Subcutaneous adipose tissue (tissue), 4 donors: ENCODE measurements around the gene RNF126. TPM values are rescaled to one million over a fixed set of nuclear protein-coding genes. Genes with fewer than 3 reads are reported as not detected.

Experiments
- CTCF ChIP-seq: fragments of 450-650 bp; IDR thresholded peaks from one replicate; pipeline ENCODE4 v1.5.1; 2016; ENCODE audit warnings: low read depth, mild to moderate bottlenecking, control low read depth, antibody characterized with exemption, moderate library complexity
- total RNA-seq, 4 donors: library from RNA; depleted of rRNA; stranded (reverse); fragments of >200 nt; gene quantifications; one replicate each; pipeline ENCODE4 v1.1.0, GENCODE V29; 2016

Gene RNF126
- total RNA-seq, 4 donors from 2014 or later: 23.3 to 85.9 (median 31.1) TPM

- TF ChIP-seq CTCF: no peak
Measured at GRCh38 chr19:610071-610800, 52.8 kb downstream of the RNF126 start.

- no peak for TF ChIP-seq CTCF
Measured at GRCh38 chr19:609004-609346, 54.0 kb downstream of the RNF126 start.

- TF ChIP-seq CTCF: no peak
Measured at GRCh38 chr19:608155-609003, 54.6 kb downstream of the RNF126 start.

GRCh38 chr19:607301-608154 is 55.5 kb downstream of the RNF126 start:
- no peak for TF ChIP-seq CTCF

- TF ChIP-seq CTCF: no peak
Measured at GRCh38 chr19:604355-604754, 58.7 kb downstream of the RNF126 start.

- TF ChIP-seq CTCF: no peak
Measured at GRCh38 chr19:602391-603301, 60.4 kb downstream of the RNF126 start.
